Fibroblast of the aortic adventitia (primary cell): ENCODE measurements around the gene WDR72. TPM values are rescaled to one million over a fixed set of nuclear protein-coding genes. Genes with fewer than 3 reads are reported as not detected.

Experiments
- DNase-seq: peaks from one replicate; pipeline ENCODE4 v3.0.0-alpha.2; 2010; ENCODE audit warnings: low read depth
- H3K4me3 ChIP-seq: 2 replicates; pipeline ENCODE4 v1.5.1; 2011; ENCODE audit warnings: low read depth, mild to moderate bottlenecking, control low read depth, low read length, moderate library complexity
- total RNA-seq: library from RNA; depleted of rRNA; stranded (reverse); fragments of >200 nt; gene quantifications from 2 replicates; pipeline ENCODE4 v1.2.3, GENCODE V29; 2012; ENCODE audit warnings: low replicate concordance
- TF ChIP-seq, protein P1 (sequence below): IDR thresholded peaks from 2 replicates; pipeline ENCODE4 v1.5.1; 2011; ENCODE audit warnings: mild to moderate bottlenecking, low read length, control low read depth, inconsistent platforms; ENCODE audit not compliant: insufficient read depth

The WDR72 gene
- total RNA-seq, 1 donor: not detected

DNA sequence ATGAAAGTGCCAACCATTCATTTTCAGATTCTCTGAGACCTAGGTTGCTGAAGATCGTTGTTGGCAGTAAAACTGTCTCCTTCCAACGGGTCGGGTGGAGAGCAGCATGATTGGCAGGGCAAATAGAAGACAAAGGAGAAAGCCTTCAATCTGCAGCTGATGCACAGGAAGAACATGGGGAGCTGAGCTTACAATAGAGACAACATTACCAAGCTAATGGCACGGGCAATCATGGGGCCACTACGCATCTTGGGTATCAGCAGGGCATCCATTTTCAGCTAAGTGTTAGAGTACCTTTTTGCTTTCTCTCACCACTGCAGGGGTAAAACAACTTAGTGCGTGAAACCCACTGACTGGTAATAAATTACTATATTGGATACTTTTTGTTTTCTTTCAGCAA lies 114.8 kb downstream of the WDR72 start:
- TF ChIP-seq, protein P1, sequence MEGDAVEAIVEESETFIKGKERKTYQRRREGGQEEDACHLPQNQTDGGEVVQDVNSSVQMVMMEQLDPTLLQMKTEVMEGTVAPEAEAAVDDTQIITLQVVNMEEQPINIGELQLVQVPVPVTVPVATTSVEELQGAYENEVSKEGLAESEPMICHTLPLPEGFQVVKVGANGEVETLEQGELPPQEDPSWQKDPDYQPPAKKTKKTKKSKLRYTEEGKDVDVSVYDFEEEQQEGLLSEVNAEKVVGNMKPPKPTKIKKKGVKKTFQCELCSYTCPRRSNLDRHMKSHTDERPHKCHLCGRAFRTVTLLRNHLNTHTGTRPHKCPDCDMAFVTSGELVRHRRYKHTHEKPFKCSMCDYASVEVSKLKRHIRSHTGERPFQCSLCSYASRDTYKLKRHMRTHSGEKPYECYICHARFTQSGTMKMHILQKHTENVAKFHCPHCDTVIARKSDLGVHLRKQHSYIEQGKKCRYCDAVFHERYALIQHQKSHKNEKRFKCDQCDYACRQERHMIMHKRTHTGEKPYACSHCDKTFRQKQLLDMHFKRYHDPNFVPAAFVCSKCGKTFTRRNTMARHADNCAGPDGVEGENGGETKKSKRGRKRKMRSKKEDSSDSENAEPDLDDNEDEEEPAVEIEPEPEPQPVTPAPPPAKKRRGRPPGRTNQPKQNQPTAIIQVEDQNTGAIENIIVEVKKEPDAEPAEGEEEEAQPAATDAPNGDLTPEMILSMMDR: no peak
- H3K4me3 ChIP-seq: no peak overlapping the region
- DNase-seq: no peak

DNA sequence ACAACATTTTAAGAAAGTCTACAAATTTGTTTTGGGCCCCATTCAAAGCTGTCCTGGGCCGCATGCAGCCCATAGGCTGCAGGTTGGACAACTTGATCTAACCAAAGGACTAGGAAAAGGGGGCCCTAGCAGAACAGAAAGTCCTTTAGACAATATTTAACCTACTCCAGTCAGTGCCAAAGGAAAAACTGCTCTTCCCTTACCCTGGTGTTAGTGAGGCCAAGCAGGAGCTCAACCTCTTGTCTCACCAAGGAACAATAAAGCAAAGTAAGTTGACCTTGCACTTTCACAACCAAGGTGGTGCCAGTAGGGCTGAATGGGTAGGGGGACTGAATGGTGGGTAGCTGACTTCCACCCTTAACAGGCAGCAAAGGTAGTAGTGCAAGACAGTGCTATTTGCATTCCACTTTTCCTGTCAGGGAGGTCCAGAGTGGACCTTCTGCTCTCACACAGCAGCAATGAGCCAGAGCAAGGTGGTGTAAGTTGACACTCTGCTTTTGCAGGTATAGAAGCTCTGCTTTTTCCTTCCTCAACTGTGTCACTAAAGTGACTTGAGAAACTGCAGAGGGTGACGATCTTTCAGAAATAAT lies 124.9 kb downstream of the WDR72 start:
- TF ChIP-seq, protein P1: no peak
- H3K4me3 ChIP-seq: no peak overlapping the region
- no peak for DNase-seq

DNA sequence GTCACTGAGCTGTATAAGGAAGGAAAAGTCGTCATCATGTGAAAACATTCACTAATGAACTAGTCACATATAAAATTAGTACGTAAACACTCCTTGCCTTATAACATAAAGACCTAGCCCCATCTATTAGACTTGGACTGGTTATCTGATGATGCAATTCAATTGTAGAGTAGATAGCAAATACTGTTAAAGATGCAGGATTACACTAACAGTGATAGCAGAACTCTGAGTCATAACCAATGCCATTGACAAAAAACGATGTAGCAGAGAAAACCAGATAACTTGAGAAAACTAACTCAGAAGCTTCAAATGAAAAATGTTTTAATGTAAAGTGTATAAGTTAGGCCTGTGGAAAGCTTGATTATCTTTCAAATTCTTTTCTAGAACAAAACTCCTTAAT lies 132.2 kb downstream of the WDR72 start:
- no peak for DNase-seq
- H3K4me3 ChIP-seq: no peak overlapping the region
- TF ChIP-seq, protein P1: no peak

DNA sequence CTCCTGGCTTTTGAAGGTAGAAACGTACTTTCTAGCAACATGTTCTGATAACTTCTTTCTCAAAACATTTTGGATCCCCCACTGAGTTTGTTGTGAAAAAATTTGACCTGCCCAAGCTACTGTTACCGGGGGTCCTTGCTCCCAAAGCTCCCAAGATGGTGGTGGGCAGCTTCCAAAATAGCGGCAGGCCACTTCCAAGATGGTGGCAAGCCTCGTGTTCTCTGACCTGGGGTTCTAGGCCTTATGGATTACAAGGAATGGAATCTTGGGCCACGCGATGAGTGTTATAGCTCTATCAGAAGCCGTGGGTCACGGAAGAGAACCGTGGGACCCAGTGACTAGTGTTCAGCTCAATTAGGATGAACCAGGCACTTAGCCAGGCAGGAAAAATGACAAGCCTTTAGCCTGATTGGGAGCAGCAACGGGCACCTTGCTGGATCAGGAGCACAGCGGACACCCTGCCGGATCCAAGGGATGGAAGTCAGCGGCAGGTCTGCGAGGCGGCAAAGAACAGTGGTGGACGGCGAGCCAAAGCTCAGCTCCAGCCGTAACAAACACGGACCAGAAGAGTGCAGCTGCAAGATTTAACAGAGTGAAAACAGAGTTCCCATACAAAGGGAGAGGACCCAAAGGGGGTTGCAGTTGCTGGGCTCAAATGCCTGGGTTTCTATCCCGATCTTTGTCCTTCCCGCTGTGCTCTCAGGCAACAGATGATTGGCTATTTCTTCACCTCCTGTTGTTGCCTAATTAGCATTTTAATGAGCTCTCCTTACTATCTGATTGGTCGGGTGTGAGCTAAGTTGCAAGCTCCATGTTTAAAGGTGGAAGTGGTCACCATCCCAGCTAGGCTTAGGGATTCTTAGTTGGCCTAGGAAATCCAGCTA lies 133.3 kb downstream of the WDR72 start:
- H3K4me3 ChIP-seq: no peak overlapping the region
- TF ChIP-seq, protein P1: no peak
- no peak for DNase-seq

DNA sequence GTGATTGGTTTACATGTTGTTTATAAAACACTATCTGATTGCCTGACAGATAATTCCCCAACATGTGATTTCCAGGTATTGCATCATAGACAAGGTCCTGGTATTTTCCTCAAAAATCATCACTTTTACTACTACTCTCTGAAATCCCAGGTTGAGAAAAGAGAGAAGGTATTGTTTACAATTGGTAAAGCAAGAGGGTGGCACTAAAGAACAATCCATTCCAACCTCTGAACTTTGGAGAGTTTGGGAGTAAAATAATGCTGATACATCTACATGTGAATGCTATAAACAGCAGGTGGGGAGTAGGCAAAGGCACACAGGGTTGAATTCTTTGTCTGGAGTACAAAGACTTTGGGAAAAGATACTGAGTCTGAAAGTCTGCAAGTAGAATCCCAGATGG lies 134.2 kb downstream of the WDR72 start:
- no peak for DNase-seq

DNA sequence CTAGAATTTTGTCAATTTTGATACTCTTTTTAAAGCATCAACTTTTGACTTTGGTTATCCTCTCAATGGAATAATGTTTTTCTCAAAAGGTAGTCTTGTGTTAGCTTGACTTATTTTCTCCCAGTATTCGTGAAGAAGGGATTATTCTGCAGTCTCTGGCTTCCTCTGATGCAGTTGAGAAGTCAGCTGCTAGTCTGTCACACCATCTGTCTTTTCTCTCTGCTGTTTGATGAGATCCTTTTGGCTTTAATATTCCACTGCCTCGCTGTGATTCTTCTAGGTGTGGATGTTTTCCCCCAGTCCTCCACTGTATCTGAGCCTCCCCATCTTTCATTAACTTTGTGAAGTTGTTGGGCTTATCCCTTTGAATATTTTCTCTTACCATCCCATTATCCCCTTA lies 141.0 kb downstream of the WDR72 start:
- TF ChIP-seq, protein P1: no peak
- no peak for DNase-seq
- H3K4me3 ChIP-seq: no peak overlapping the region

More for the DNA sequence above, 134.2 kb downstream of the WDR72 start:
- TF ChIP-seq, protein P1: no peak
- no peak overlapping the region for H3K4me3 ChIP-seq
